SK-N-SH treated with all-trans-retinoic acid at 6 μM for 48 hours (cell line): ENCODE results near the gene SEMA7A.

Experiments used
- ATAC-seq: fragments of 200-7000 bp; cut with Tn5 transposase; 3 replicates; pipeline ENCODE4 v1.9.1; 2020; ENCODE audit warnings: mild to moderate bottlenecking, moderate library complexity
- BACH2 ChIP-seq: fragments of 250-450 bp; sonication (Bioruptor Pico); IDR thresholded peaks from 2 replicates; pipeline ENCODE4 v1.9.0; 2021; ENCODE audit warnings: mild to moderate bottlenecking, borderline replicate concordance
- CSDC2 ChIP-seq: fragments of 250-450 bp; sonication (Bioruptor Pico); IDR thresholded peaks from 2 replicates; pipeline ENCODE4 v1.5.0; 2020; ENCODE audit warnings: mild to moderate bottlenecking, moderate library complexity
- ESRRG ChIP-seq: fragments of 250-450 bp; sonication (Bioruptor Pico); IDR thresholded peaks from 2 replicates; pipeline ENCODE4 v1.6.1; 2021; ENCODE audit warnings: mild to moderate bottlenecking
- GLIS3 ChIP-seq: fragments of 250-450 bp; sonication (Bioruptor Pico); IDR thresholded peaks from 2 replicates; pipeline ENCODE4 v1.5.0; 2020; ENCODE audit warnings: mild to moderate bottlenecking, moderate library complexity
- ISL1 ChIP-seq: fragments of 250-450 bp; sonication (Bioruptor Pico); IDR thresholded peaks from 2 replicates; pipeline ENCODE4 v2.1.2; 2022; ENCODE audit warnings: mild to moderate bottlenecking, moderate library complexity
- OSR1 ChIP-seq: fragments of 250-450 bp; sonication (Bioruptor Pico); IDR thresholded peaks from 2 replicates; pipeline ENCODE4 v1.8.0; 2022; ENCODE audit warnings: moderate library complexity, mild to moderate bottlenecking, inconsistent platforms
- PPARA ChIP-seq: fragments of 250-450 bp; sonication (Bioruptor Pico); IDR thresholded peaks from 2 replicates; pipeline ENCODE4 v1.5.0; 2020; ENCODE audit warnings: mild to moderate bottlenecking, borderline replicate concordance
- RARB ChIP-seq: fragments of 250-450 bp; sonication (Bioruptor Pico); IDR thresholded peaks from 2 replicates; pipeline ENCODE4 v1.8.0; 2021; ENCODE audit warnings: mild to moderate bottlenecking, moderate library complexity
- SNAI2 ChIP-seq: fragments of 250-450 bp; sonication (Bioruptor Pico); IDR thresholded peaks from 2 replicates; pipeline ENCODE4 v1.5.0; 2020; ENCODE audit warnings: mild to moderate bottlenecking, moderate library complexity
- ZC3H10 ChIP-seq: fragments of 250-450 bp; sonication (Bioruptor Pico); IDR thresholded peaks from 2 replicates; pipeline ENCODE4 v1.5.1; 2021; ENCODE audit warnings: mild to moderate bottlenecking, moderate library complexity
- ZFP3 ChIP-seq: fragments of 250-450 bp; sonication (Bioruptor Pico); IDR thresholded peaks from 2 replicates; pipeline ENCODE4 v1.5.0; 2020; ENCODE audit warnings: mild to moderate bottlenecking, moderate library complexity
- ZFP30 ChIP-seq: fragments of 450-650 bp; formaldehyde crosslinking; IDR thresholded peaks from 2 replicates; pipeline ENCODE4 v1.5.0; 2022; ENCODE audit warnings: mild to moderate bottlenecking, moderate library complexity
- ZNF565 ChIP-seq: fragments of 450-650 bp; formaldehyde crosslinking; conservative IDR thresholded peaks from 2 replicates; pipeline ENCODE4 v1.5.0; 2020; ENCODE audit warnings: low read depth, mild to moderate bottlenecking, moderate library complexity
- ZNF70 ChIP-seq: fragments of 450-650 bp; formaldehyde crosslinking; IDR thresholded peaks from 2 replicates; pipeline ENCODE4 v1.5.0; 2020; ENCODE audit warnings: mild to moderate bottlenecking, moderate library complexity
- ZNF8 ChIP-seq: fragments of 450-650 bp; formaldehyde crosslinking; IDR thresholded peaks from 2 replicates; pipeline ENCODE4 v1.5.0; 2020; ENCODE audit warnings: mild to moderate bottlenecking, moderate library complexity
- TF ChIP-seq, protein P1 (sequence below): fragments of 250-450 bp; sonication (Bioruptor Pico); IDR thresholded peaks from 2 replicates; pipeline ENCODE4 v1.8.0; 2020; ENCODE audit warnings: mild to moderate bottlenecking, moderate library complexity, borderline replicate concordance
- TF ChIP-seq, protein P2 (sequence below): fragments of 250-450 bp; sonication (Bioruptor Pico); IDR thresholded peaks from 2 replicates; pipeline ENCODE4 v1.5.1; 2020; ENCODE audit warnings: low read depth, mild to moderate bottlenecking, moderate library complexity
- TF ChIP-seq, protein P3 (sequence below): fragments of 250-450 bp; sonication (Bioruptor Pico); IDR thresholded peaks from 2 replicates; pipeline ENCODE4 v1.5.1; 2021; ENCODE audit warnings: mild to moderate bottlenecking, moderate library complexity
- TF ChIP-seq, protein P4 (sequence below): fragments of 250-450 bp; sonication (Bioruptor Pico); IDR thresholded peaks from 2 replicates; pipeline ENCODE4 v1.5.0; 2020; ENCODE audit warnings: mild to moderate bottlenecking, moderate library complexity
- TF ChIP-seq, protein P5 (sequence below): fragments of 250-450 bp; sonication (Bioruptor Pico); IDR thresholded peaks from 2 replicates; pipeline ENCODE4 v1.8.0; 2021; ENCODE audit warnings: low read depth, mild to moderate bottlenecking, moderate library complexity, borderline replicate concordance

SEMA7A gene

DNA sequence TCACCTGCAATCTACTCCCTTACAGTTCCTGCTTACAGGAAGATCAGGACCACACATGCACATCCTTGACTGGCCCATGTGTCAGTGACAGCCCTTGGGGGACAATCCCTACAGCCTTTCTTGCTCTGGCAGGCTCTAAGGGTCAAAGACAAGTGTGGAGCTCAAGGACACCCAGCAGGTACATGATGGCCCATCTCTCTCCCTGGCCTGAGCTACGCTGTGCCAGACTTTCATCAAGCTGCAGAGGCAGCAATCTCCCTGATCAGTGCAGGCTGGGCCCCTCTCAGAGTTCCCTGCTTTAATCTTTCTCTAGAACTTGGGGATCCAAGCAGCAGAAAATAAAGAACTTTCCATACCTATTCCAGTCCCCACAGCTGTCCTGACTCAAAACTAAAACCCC, 2.6 kb downstream of the SEMA7A start:
- TF ChIP-seq, protein P1, sequence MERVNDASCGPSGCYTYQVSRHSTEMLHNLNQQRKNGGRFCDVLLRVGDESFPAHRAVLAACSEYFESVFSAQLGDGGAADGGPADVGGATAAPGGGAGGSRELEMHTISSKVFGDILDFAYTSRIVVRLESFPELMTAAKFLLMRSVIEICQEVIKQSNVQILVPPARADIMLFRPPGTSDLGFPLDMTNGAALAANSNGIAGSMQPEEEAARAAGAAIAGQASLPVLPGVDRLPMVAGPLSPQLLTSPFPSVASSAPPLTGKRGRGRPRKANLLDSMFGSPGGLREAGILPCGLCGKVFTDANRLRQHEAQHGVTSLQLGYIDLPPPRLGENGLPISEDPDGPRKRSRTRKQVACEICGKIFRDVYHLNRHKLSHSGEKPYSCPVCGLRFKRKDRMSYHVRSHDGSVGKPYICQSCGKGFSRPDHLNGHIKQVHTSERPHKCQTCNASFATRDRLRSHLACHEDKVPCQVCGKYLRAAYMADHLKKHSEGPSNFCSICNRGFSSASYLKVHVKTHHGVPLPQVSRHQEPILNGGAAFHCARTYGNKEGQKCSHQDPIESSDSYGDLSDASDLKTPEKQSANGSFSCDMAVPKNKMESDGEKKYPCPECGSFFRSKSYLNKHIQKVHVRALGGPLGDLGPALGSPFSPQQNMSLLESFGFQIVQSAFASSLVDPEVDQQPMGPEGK (CRISPR knock-in tag), result no peak
- no peak for TF ChIP-seq ZNF8 (CRISPR knock-in tag)
- no peak for TF ChIP-seq ZNF70 (CRISPR knock-in tag)
- no peak for TF ChIP-seq OSR1 (CRISPR knock-in tag)
- no peak for TF ChIP-seq ZFP3 (CRISPR knock-in tag)
- TF ChIP-seq ISL1 (CRISPR knock-in tag), result no peak
- TF ChIP-seq ZNF565 (CRISPR knock-in tag), result no peak
- TF ChIP-seq CSDC2 (CRISPR knock-in tag), result no peak
- TF ChIP-seq SNAI2 (CRISPR knock-in tag), result no peak
- no peak for TF ChIP-seq RARB
- TF ChIP-seq, protein P2, sequence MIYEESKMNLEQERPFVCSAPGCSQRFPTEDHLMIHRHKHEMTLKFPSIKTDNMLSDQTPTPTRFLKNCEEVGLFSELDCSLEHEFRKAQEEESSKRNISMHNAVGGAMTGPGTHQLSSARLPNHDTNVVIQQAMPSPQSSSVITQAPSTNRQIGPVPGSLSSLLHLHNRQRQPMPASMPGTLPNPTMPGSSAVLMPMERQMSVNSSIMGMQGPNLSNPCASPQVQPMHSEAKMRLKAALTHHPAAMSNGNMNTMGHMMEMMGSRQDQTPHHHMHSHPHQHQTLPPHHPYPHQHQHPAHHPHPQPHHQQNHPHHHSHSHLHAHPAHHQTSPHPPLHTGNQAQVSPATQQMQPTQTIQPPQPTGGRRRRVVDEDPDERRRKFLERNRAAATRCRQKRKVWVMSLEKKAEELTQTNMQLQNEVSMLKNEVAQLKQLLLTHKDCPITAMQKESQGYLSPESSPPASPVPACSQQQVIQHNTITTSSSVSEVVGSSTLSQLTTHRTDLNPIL (CRISPR knock-in tag), result no peak
- no peak for TF ChIP-seq ESRRG
- TF ChIP-seq, protein P3, sequence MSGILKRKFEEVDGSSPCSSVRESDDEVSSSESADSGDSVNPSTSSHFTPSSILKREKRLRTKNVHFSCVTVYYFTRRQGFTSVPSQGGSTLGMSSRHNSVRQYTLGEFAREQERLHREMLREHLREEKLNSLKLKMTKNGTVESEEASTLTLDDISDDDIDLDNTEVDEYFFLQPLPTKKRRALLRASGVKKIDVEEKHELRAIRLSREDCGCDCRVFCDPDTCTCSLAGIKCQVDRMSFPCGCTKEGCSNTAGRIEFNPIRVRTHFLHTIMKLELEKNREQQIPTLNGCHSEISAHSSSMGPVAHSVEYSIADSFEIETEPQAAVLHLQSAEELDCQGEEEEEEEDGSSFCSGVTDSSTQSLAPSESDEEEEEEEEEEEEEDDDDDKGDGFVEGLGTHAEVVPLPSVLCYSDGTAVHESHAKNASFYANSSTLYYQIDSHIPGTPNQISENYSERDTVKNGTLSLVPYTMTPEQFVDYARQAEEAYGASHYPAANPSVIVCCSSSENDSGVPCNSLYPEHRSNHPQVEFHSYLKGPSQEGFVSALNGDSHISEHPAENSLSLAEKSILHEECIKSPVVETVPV, result no peak
- TF ChIP-seq GLIS3 (CRISPR knock-in tag), result no peak
- TF ChIP-seq, protein P4, sequence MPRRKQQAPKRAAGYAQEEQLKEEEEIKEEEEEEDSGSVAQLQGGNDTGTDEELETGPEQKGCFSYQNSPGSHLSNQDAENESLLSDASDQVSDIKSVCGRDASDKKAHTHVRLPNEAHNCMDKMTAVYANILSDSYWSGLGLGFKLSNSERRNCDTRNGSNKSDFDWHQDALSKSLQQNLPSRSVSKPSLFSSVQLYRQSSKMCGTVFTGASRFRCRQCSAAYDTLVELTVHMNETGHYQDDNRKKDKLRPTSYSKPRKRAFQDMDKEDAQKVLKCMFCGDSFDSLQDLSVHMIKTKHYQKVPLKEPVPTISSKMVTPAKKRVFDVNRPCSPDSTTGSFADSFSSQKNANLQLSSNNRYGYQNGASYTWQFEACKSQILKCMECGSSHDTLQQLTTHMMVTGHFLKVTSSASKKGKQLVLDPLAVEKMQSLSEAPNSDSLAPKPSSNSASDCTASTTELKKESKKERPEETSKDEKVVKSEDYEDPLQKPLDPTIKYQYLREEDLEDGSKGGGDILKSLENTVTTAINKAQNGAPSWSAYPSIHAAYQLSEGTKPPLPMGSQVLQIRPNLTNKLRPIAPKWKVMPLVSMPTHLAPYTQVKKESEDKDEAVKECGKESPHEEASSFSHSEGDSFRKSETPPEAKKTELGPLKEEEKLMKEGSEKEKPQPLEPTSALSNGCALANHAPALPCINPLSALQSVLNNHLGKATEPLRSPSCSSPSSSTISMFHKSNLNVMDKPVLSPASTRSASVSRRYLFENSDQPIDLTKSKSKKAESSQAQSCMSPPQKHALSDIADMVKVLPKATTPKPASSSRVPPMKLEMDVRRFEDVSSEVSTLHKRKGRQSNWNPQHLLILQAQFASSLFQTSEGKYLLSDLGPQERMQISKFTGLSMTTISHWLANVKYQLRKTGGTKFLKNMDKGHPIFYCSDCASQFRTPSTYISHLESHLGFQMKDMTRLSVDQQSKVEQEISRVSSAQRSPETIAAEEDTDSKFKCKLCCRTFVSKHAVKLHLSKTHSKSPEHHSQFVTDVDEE (CRISPR knock-in tag), result no peak
- no peak for ATAC-seq

DNA sequence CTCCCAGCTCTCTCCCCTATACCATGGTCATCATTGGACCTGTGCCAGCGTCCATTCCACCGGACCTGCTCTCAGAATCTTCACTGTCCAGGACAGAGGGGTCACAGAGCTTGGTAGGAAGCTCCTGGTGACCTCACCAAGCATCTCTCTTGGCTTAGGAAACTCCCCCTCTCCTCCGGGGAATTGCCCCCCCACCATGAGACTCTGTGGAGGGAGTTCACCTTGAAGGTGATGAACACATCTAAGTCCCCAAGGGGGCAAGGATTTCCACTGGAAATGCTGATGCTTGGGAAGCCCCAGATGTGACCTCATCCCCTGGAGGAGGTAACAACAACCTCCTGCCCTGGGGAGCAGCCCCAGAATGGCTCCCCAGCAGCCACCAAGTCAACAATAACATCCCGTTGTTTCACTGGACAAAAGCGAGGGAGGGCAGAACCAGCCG, 3.2 kb downstream of the SEMA7A start:
- TF ChIP-seq ZFP3 (CRISPR knock-in tag) (no peak), GLIS3 (CRISPR knock-in tag) (no peak), SNAI2 (CRISPR knock-in tag) (no peak), PPARA (CRISPR knock-in tag) (no peak)
- TF ChIP-seq, protein P5, sequence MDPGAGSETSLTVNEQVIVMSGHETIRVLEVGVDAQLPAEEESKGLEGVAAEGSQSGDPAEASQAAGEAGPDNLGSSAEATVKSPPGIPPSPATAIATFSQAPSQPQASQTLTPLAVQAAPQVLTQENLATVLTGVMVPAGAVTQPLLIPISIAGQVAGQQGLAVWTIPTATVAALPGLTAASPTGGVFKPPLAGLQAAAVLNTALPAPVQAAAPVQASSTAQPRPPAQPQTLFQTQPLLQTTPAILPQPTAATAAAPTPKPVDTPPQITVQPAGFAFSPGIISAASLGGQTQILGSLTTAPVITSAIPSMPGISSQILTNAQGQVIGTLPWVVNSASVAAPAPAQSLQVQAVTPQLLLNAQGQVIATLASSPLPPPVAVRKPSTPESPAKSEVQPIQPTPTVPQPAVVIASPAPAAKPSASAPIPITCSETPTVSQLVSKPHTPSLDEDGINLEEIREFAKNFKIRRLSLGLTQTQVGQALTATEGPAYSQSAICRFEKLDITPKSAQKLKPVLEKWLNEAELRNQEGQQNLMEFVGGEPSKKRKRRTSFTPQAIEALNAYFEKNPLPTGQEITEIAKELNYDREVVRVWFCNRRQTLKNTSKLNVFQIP (CRISPR knock-in tag), result no peak
- TF ChIP-seq, protein P1 (CRISPR knock-in tag), result no peak
- ATAC-seq, result no peak

DNA sequence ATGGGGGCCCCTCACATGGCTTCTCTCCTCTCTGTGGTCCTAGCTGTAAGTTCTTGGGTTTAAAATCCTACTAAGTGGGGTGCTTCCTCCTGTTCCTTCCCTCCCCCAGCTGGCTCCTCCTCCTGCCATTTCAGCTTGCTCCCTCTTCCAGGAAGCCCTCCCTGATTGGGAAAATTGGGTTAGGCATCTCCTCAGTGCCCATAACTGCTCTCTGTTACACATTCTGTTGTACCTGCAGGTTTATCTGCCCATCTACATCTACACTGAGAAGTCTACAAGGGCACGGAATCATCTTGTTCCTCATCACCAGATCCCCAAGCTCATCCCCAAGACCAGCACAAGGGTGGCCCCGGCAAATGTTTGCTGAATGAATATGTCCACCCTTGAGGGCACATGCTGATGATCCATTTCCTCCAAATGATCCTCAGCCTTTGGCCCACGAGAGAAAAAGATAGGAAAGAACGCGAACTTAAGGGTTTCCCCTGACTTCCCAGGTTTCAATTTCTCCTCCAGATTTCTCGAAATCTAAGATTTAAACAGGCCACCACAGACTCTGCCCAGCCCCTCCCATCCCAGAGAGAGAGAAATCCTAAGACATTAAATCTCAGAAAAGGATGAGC, 3.9 kb downstream of the SEMA7A start:
- no peak for ATAC-seq
- TF ChIP-seq, protein P2 (CRISPR knock-in tag), result no peak
- TF ChIP-seq ISL1 (CRISPR knock-in tag) (no peak), ZNF8 (CRISPR knock-in tag) (no peak), BACH2 (CRISPR knock-in tag) (no peak), ZC3H10 (CRISPR knock-in tag) (no peak), ZNF70 (CRISPR knock-in tag) (no peak), PPARA (CRISPR knock-in tag) (no peak), ZFP30 (CRISPR knock-in tag) (no peak), CSDC2 (CRISPR knock-in tag) (no peak)
- TF ChIP-seq, protein P3, result no peak
- TF ChIP-seq, protein P1 (CRISPR knock-in tag), result no peak
